GM18502 (cell line): ENCODE measurements around the gene TOP1.

Experiments
- ATAC-seq: cut with Tn5 transposase; IDR thresholded peaks from one replicate; pipeline ENCODE4 v1.9.1; 2021; ENCODE audit warnings: mild to moderate bottlenecking; ENCODE audit not compliant: unreplicated experiment, poor library complexity

The TOP1 gene

DNA sequence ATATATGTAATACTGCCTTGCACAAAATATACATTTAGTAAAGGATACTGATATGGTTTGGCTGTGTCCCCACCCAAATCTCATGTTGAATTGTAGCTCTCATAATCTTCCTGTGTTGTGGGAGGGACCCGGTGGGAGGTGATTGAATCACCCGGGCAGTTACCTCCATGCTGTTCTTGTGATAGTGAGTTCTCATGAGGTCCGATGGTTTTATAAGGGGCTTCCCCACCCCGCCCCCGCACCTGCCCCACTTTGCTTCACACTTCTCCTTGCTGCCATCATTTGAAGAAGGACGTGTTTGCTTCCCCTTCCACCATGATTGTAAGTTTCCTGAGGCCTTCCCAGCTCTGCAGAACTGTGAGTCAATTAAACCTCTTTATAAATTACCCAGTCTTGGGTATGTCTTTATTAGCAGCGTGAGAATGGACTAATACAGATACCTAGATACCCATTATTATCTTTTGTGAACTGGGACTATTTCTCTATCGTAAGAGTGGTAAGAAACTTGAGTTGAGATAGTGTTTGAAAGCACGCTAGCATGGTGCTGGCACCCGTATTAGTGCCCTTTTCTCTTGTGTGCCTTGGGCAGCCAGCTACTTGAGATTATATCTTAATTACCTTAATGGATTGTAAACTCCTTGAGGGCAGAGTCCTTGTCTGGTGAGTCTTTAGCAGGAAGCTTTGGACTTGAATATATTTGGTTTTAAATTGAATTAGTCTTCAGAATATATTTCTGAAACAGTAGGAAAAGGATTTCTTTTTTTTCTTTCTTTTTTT lies 25.6 kb downstream of the TOP1 start:
- ATAC-seq, result no peak

DNA sequence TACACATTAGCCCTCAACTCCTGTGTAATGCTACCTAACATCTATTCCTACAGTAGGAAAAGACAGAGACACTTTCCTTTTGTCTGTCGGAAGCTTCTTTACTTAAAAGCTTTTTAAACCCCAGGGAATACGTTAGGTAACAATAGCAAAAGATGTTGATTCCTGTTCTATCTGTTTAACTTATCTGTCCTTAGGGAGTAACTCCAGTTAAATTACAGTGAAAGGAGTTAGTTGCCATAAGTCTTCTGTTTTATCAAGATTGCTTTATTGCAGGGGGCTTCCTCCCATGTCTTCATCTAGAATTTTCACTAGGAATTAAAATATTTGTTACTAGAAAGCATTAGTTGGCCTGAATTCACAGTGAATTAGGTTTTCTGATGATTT lies 26.2 kb downstream of the TOP1 start:
- no peak for ATAC-seq

DNA sequence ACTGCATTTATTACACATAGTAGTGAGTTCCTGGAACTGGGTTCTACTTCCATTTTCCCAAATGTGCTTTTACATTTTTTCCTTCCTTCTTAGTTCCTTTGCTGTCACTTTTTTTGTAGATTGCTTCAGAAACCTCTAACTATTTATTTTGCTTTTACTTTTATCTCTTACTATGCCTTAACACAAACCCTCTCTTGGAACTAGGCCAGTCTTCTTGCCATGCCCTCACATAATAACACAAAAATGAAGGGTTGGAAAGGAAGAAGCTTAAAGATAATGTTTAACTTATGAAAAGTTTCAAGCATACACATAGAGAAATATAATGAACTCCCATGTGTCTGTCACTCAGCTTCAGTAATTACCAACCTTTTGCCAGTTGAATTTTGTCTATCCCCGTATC lies 27.1 kb downstream of the TOP1 start:
- no peak for ATAC-seq

DNA sequence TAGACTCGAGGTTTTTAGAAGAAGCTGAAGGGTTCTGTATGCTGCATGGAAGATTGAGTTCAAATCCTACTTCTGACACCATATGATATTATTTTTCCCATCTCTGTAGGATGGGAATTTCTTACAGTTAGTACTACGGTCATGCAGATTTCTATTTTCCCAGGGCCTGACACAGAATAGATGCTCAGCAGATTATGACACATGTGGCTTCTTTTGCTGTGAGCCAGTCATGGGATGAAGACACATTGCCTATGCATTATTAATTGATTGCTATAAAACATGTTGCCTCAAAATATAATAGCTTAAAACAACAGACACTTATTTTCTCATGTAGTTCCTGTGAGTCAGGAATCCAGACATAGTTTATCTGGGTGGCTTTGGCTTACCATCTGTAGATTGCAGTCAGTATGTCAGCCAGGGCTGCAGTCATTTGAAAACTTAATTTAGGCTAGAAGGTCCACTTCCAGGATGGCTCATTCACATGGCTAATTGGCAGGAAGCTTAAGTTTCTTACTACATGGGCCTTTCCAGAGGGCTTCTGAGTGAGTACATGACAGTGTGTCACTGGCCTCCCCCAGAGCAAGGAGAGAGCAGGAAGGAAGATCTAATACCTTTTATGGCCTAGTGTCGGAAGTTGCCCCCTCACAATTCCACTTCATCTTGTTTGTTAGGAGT lies 29.5 kb downstream of the TOP1 start:
- ATAC-seq, result no peak

DNA sequence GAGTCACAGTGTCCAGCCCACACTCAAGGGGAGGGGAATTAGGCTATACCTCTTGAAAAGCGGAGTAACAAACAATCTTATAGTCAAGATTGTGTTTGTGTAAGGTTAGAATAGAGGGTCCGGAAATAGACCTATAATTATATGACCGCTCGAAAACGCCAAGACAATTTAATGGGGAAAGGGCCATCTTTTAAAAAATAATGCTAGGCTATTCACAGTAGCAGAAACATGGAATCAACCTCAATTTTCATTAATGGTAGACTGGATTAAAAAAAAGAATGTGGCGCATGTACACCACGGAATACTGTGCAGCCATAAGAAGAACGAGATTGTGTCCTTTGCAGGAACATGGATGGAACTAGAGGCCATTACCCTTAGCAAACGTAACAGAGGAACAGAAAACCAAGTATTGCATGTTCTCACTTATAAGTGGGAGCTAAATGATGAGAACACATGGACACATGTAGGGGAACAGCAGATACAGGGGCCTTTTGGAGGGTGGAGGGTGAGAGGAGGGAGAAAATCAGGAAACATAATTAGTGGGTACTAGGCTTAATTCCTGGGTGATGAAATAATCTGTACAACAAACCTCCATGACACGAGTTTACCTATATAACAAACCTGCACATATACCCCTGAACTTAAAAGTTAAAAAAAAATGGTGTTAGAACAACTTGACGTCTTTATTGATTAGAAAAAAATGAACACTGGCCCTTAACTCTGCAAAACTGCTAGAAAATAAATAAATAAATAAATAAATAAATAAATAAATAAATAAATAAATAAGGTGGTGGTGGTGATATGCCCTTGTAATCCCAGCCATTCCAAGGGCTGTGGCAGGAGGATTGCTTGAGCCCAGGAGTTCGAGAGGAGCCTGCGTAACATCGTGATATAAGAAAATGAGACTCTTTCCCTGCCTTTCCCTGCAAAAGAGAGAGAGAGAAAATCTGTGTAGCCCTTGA lies 30.3 kb downstream of the TOP1 start:
- ATAC-seq, result no peak

DNA sequence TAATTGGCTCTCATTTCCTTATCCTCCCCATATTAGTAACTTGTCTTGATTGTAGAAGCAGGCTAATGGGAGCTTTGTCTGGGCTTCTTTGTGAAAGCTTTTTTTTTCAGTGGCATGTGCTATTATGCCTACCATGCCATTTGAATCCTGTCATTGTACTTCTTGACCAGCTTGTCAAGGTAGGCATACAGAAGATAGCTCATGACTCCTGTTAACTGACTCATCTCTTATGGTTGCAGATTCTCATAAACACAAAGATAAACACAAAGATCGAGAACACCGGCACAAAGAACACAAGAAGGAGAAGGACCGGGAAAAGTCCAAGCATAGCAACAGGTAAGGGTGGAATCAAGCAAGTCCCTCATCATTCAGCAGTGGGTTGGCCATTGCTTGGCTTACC lies 32.5 kb downstream of the TOP1 start:
- ATAC-seq, result no peak

DNA sequence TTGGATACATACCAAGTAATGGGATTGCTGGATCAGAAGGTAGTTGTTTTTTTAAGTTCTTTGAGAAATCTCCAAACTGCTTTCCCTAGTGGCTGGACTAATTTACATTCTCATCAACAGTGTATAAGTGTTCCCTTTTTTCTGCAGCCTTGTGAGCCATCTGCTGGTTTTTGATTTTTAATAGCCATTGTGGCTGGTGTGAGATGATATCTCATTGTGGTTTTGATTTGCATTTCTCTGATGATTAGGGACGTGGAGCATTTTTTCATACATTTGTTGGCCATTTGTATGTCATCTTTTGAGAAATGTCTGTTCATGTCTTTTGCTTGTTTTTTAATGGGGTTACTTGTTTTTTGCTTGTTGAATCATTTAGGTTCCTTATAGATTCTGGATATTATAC lies 34.8 kb downstream of the TOP1 start:
- ATAC-seq, result no peak

DNA sequence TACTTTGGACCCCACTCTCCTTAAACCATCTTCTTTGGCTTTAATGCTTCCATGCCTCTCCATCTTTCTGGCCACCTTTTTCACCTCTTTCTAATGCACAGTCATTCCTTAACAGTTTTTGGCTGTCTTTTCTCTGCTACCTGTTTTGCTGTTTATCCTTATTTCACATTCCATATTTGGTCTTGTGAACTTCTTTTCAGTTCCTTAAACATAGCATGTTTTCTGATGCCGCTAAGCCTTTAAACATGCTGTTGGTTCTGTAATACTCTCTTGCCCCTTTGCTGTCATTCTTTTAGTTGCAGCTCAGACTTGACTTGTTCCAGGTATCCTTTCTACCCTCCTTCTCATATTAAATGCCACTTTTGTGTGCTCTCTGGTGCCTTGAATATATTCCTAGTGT lies 35.8 kb downstream of the TOP1 start:
- ATAC-seq, result peak; percentile 84

DNA sequence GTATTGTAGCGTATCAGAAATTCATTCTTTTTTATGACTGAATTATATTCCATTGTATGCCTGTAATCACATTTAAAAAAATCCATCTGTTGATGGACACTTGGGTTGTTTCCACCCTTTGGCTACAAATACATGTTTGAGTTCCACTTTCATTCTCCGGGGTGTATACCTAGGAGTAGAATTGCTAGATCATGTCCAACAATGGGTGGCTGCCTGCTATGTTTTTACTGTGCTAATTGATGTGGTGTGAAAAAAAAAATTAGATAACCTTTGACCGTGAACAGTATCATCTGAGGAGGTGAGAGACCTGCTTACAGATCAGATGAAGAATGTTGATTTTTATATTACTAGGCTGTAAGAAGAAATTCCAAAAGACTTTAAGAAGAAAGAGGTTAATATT lies 37.1 kb downstream of the TOP1 start:
- ATAC-seq, result no peak

DNA sequence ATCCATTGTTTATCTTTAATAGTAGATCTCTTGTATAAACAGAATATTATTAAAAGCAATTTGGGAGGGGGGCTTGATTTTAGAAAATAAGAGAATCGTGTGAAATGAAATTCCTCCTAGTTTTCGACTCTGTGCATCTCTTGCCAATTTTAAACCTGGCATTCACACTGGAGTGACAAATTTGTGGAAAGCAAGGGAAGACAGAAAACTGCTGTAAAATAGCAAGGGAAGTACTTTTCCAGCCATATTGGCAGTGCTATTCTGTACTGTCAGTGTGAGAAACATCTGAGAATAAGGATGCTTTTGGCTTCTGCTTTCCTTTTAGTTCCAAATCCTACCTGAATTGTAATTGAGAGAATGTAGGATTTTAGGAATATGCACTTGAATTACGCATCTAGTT lies 40.2 kb downstream of the TOP1 start:
- ATAC-seq, result no peak

DNA sequence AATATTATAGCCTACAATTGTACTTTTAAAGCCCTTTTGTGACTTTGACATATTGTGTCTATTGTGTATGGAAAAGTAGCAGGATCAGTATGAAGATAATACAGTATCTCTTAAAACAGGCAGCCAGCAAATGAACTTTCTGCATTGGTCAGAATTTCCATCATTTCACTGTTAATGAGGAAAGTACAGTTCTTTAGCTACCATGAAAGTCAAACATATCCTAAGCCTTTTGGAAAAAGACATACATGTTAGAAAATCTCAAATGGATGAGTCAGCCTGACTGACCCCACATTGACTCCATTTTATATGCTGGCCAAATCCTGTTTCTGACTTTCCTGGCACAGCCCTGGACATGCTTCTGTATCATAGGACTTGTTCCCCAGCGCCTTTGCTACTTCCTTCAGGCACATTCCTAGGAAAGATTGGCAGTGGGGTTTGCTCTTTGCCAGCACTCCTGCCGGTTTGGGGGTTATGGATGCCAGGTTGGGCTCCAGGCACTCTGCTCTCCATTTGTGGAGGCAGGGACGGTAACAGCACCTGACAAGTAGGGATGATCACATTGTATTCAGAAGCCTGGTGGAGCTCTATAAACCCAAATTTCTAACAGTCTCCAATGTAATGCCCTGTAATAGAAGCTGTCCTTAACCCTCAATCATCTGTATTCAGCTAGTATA lies 43.7 kb downstream of the TOP1 start:
- no peak for ATAC-seq

DNA sequence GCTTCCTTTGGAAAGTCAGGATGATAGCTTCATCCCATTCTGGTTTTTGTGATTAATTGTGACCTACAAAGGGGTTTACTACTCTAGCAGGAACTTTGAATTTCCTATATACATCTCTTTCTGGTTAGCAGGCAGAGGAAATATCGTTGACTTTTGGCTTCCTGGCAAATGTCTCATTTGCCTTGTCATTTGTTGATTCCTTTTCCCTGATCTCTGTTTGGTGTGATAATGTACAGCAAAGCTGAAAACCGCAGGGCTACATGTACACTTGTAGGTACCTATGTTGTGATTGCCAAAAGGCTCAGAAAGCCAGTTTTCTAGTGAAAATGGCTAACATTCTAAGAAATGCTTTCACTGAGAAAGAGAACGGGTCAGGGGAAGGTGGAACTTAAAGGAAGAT lies 44.3 kb downstream of the TOP1 start:
- ATAC-seq, result no peak

DNA sequence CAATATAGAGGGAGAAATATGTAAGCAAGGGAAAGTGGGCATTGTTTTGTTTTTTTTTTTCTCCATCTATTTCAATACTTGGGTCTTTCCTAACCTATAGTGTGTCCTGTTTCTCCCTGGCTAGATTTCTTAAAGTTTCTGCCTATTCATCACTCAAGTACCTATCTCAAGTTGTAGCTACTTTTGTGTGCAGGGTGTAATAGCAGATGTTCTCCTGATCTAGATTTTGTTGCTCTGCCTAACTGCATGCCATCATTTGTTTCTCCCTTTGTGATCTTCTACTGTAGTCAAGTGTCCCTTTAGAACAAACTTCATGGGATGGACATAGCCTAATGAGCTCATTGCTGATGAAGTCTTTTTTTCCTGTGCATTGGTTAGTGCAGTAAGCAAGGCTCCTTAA lies 45.8 kb downstream of the TOP1 start:
- no peak for ATAC-seq

DNA sequence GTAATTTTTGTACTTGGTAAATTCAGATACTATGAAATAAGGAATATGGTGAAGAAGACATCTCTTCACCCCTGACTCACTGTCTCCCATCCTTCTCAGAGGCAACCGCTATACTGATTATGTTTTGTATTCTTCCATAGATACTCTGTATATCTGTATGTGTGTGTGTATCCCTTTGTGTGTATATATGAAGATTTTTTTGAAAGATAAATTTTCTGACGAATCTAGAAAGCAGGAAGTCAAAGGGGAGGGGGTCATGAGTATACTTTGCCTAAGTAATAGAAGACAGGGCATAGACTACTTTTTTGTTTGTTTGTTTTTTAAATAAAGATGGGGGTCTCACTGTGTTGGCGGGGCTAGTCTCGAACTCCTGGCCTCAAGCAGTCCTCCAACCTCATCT lies 48.2 kb downstream of the TOP1 start:
- no peak for ATAC-seq

DNA sequence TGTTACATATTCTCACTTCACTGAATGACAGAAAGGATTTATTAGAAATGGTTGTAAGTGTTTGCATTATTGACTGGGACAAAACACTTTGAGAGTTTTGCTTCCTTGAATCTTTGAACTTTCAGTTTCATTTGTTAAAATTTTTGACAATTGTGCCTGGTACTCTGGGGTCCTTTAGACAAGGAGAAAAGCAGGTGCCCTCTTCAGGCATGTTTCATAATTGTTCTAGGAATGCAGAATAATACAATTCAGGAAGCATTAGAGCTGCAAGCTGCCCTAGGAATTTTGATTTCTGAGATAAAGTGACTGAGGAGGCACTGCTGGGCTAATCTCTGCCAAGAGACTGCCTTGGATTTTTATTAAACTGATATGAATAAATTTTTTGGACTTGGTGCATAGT lies 49.7 kb downstream of the TOP1 start:
- no peak for ATAC-seq

DNA sequence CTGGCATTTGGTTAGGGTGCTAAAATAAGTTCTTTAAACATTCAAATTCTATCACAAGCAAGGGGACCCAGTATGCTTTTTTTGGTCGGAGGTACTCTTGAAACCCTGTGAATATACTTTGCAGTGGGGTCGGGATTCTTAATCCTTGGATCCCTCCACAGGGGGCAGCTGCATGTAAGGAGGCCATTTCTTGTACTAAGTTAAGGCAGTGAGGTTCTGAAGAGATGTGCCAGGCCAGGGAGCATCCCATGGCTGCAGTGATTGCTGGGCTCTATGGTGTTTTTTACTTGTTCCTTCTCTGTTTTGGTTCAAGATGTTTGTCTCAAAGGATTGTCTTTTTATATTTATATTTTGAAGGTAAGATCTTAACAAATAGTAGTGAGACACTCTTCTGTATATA lies 50.4 kb downstream of the TOP1 start:
- no peak for ATAC-seq

DNA sequence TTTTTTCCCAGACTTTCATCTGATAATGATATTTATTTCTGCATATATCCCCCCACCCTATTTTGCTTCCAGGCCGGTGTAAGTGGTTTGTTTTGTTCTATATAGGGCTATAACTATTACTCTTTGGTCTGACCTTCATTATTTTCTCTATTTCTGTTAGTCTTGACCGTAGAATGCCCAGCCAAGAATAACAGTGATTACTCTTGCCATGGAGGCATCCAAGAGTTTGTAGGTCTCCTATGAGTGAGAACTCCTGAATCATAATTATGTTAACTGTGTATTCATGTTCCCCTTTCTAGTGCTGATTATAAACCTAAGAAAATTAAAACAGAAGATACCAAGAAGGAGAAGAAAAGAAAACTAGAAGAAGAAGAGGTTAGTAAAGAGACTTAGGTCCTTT lies 52.2 kb downstream of the TOP1 start:
- ATAC-seq, result no peak

DNA sequence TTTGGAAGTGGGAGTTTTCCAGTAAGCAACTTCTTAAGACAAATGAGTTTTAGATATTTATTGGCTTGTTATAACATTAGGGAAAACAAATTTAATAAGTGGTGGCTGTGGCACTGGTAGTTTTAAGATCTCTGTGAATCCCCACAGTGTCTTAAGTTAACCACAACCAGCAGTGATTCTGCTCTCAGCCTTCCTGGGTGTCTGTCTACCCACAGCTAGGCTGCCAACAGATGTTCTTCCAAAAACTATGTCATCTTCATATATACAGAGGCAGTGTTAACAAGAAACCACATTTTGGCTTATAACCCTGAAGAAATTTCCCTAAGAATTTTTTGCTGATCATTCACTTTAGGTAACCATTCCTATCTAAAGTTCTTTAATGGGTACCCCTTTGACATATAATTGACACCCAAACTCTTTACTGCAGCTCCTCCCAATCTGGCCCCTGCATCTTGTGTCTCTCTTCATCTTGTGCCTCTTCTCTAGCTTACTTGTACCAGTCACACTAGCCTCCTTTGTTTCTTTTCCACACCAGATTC lies 52.7 kb downstream of the TOP1 start:
- no peak for ATAC-seq

DNA sequence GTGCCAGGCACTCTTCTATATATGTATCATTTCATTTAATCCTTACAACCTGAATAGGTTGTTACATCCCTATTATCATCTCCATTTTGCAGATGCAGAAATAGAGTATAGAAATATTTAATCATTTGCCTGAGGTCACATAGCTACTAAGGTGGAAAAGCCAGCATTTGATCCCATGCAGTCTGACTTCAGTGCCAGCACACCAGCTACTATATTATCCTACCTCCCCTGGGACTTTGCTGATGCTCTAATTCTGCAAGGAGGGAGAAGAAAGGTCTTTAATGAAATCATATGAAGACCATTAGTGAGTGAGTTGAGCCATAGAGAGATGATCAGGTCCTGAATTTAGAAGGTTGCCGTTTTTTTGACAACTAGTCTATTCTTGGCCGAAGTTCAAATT lies 53.7 kb downstream of the TOP1 start:
- no peak for ATAC-seq

DNA sequence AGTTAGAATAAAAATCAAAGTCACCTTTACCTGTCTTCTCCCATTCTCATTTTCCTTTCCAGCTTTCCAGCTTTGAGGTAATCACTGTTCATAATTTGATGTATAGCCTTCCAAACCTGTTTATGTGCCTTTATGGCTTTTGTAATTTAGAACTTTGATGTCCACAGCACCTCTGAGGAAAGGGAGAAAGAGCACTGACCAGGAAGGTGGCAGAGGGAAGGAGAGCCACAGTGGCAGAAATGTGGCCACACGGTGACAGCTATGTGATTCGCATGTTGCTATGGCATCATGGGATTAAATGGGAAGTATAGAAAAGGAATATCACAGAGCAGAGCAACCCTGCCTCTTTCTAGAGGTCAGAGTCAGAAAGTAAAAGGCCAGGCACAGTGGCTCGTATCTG lies 57.0 kb downstream of the TOP1 start:
- no peak for ATAC-seq
